ENCODE data around the gene KSR1. TPM values are rescaled to one million over a fixed set of nuclear protein-coding genes. Genes with fewer than 3 reads are reported as not detected.
A peak's percentile ranks its signal among the peaks of the same experiment; 100 is the strongest.

KSR1 gene
- total RNA-seq, 1 experiment from 2014 or later: 21.7 TPM

DNA sequence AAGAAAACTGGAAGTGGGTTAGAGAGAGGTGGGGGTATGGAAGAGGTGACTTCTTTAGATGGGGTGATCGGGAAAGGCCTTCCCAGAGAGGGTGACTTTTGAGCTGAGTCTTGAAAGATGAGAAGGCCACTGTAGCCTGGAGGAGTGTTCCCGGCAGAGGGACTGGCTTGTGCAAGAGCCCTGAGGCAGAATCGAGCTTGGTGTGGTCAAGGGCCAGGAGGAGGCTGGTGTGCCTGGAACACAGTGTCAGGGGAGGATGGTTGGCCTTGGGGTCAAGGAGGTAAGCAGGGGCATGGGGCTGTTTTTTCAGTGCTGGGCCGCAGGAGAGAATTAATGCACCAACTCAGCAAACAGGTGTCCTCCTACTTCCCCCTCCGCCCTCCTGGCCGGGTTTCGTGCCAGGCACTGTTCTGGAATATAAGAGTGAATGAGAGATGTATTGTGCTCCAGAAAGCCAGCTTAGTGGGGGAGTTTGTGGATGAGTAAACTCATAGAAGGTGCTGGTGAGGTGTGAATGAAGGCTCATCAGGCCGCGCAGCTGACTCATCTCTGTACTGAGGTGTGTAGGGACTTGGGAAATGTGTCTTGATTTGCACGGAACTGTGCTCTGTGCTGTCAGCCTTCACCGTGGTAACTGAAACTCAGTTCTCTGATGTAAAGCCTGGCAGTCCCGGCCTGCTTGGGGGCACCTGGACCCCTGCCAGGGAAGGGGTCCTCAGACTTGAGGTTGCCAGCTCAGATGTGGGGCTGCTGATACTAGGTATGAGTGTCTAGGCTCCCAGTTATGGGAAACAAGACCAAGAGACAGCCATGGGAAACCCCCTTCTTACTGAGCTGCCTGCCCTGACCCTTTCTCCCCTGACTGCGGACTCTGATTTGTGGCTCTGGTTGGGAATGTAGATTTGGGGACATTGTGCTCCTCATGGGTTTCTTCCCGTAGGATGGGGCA is 15.3 kb downstream of the KSR1 start:
- H3K9me3 ChIP-seq (ENCODE audit: control insufficient read depth, insufficient read depth, low read depth, low read length): no peaks in the 10 kb centered on the region
- no peaks in the 10 kb centered on the region for H3K27me3 ChIP-seq (ENCODE audit: control insufficient read depth, insufficient read depth, low read length)
- BruUV-seq (replicated peaks): no TSS peak
- intact Hi-C loops (cut with micrococcal nuclease; ENCODE audit: unreplicated experiment): no loop called here
- no peaks in the 10 kb centered on the region for H3K36me3 ChIP-seq (ENCODE audit: control insufficient read depth, insufficient read depth, low read length)
- POLR2A ChIA-PET: no interaction called here
- peak overlapping the region; percentile 41; the same call in 1 of the 2 replicates for H3K27ac ChIP-seq (ENCODE audit: low read length)
- TF ChIP-seq, protein P1, sequence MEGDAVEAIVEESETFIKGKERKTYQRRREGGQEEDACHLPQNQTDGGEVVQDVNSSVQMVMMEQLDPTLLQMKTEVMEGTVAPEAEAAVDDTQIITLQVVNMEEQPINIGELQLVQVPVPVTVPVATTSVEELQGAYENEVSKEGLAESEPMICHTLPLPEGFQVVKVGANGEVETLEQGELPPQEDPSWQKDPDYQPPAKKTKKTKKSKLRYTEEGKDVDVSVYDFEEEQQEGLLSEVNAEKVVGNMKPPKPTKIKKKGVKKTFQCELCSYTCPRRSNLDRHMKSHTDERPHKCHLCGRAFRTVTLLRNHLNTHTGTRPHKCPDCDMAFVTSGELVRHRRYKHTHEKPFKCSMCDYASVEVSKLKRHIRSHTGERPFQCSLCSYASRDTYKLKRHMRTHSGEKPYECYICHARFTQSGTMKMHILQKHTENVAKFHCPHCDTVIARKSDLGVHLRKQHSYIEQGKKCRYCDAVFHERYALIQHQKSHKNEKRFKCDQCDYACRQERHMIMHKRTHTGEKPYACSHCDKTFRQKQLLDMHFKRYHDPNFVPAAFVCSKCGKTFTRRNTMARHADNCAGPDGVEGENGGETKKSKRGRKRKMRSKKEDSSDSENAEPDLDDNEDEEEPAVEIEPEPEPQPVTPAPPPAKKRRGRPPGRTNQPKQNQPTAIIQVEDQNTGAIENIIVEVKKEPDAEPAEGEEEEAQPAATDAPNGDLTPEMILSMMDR (IDR thresholded peaks at IDR 0.05): no peak
- TF ChIP-seq POLR2AphosphoS5 (IDR thresholded peaks at IDR 0.05; ENCODE audit: low read depth, low read length) (no peak), TCF7L2 (IDR thresholded peaks at IDR 0.05; ENCODE audit: low read depth, low read length) (no peak), SIN3A (IDR thresholded peaks at IDR 0.05; ENCODE audit: borderline replicate concordance, insufficient read depth, low read depth, low read length) (no peak)
- TF ChIP-seq, protein P2, sequence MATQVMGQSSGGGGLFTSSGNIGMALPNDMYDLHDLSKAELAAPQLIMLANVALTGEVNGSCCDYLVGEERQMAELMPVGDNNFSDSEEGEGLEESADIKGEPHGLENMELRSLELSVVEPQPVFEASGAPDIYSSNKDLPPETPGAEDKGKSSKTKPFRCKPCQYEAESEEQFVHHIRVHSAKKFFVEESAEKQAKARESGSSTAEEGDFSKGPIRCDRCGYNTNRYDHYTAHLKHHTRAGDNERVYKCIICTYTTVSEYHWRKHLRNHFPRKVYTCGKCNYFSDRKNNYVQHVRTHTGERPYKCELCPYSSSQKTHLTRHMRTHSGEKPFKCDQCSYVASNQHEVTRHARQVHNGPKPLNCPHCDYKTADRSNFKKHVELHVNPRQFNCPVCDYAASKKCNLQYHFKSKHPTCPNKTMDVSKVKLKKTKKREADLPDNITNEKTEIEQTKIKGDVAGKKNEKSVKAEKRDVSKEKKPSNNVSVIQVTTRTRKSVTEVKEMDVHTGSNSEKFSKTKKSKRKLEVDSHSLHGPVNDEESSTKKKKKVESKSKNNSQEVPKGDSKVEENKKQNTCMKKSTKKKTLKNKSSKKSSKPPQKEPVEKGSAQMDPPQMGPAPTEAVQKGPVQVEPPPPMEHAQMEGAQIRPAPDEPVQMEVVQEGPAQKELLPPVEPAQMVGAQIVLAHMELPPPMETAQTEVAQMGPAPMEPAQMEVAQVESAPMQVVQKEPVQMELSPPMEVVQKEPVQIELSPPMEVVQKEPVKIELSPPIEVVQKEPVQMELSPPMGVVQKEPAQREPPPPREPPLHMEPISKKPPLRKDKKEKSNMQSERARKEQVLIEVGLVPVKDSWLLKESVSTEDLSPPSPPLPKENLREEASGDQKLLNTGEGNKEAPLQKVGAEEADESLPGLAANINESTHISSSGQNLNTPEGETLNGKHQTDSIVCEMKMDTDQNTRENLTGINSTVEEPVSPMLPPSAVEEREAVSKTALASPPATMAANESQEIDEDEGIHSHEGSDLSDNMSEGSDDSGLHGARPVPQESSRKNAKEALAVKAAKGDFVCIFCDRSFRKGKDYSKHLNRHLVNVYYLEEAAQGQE (IDR thresholded peaks at IDR 0.05; ENCODE audit: insufficient read depth in 1 of 2, low read depth in 2 of 2, low read length in 1 of 2): no peak
- no peak overlapping the region for H3K4me3 ChIP-seq (ENCODE audit: low read depth in 2 of 2, low read length in 2 of 2)
- CTCF ChIA-PET: interaction anchor here (0.6 kb wide), 1 partner anchor 75 kb away, joined by 3 read pairs; no protein-coding TSS in a partner anchor
- ATAC-seq (peak; percentile 80), DNase-seq (ENCODE audit: low read depth, low spot score) (no peak)
- H3K4me1 ChIP-seq (ENCODE audit: control insufficient read depth, insufficient read depth, low read length): peaks cover 23% of the 10 kb centered on the region
- in situ Hi-C loops (cut with HindIII; ENCODE audit: low pct_unique_long_range_greater_than_20kb, low sequenced_read_pairs): no loop called here

DNA sequence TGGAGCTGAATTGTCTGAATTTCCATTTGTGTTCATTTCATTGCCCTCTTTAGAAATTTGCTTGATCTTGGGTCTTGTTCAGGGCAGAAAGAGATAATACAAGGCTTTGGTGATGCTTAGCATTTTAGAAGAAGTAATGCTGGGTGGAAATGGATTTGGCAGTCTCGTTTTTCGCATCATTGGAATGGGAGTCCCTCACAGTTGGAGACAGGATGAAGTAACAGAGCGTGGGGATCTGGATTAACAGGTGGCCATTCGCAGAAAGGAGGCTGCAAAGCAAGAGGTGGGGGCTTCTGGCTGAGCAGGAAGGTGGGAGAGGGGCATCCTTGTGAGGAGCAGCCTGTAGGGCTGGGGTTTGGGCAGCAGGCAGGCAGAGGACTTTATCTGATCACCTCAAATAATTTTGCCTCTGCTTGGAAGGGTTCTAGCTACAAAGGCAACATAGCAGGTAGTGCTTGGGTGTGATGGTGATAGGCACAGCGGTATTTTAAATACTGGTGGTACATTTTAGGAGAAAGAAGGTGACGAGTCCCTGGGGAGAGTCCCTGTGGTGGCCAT is 17.0 kb downstream of the KSR1 start:
- TF ChIP-seq TCF7L2 (IDR thresholded peaks at IDR 0.05; ENCODE audit: low read depth, low read length) (no peak), POLR2AphosphoS5 (IDR thresholded peaks at IDR 0.05; ENCODE audit: low read depth, low read length) (no peak), SIN3A (IDR thresholded peaks at IDR 0.05; ENCODE audit: borderline replicate concordance, insufficient read depth, low read depth, low read length) (no peak)
- TF ChIP-seq, protein P2 (IDR thresholded peaks at IDR 0.05; ENCODE audit: insufficient read depth in 1 of 2, low read depth in 2 of 2, low read length in 1 of 2): no peak
- TF ChIP-seq, protein P1 (IDR thresholded peaks at IDR 0.05): no peak
- DNase-seq (ENCODE audit: low read depth, low spot score) (no peak), ATAC-seq (no peak)
- H3K9me3 ChIP-seq (ENCODE audit: control insufficient read depth, insufficient read depth, low read depth, low read length): no peaks in the 10 kb centered on the region
- no peaks in the 10 kb centered on the region for H3K36me3 ChIP-seq (ENCODE audit: control insufficient read depth, insufficient read depth, low read length)
- H3K27ac ChIP-seq (ENCODE audit: low read length): peak overlapping the region; percentile 19; the same call in 1 of the 2 replicates
- peaks cover 23% of the 10 kb centered on the region for H3K4me1 ChIP-seq (ENCODE audit: control insufficient read depth, insufficient read depth, low read length)
- in situ Hi-C loops (cut with HindIII; ENCODE audit: low pct_unique_long_range_greater_than_20kb, low sequenced_read_pairs) (no loop called here), intact Hi-C loops (cut with micrococcal nuclease; ENCODE audit: unreplicated experiment) (no loop called here)
- no TSS peak for BruUV-seq (replicated peaks)
- no peaks in the 10 kb centered on the region for H3K27me3 ChIP-seq (ENCODE audit: control insufficient read depth, insufficient read depth, low read length)
- ChIA-PET CTCF (no interaction called here), POLR2A (no interaction called here)
- no peak overlapping the region for H3K4me3 ChIP-seq (ENCODE audit: low read depth in 2 of 2, low read length in 2 of 2)

Measured in Panc1 (cell line).